K562 (cell line): Measurements from ENCODE around the gene MAN2A1. TPM values are rescaled to one million over a fixed set of nuclear protein-coding genes. Genes with fewer than 3 reads are reported as not detected.

ENCODE experiments used
- ATAC-seq: fragments of 200-7000 bp; cut with Tn5 transposase; 3 replicates; pipeline ENCODE4 v1.9.1; 2020; ENCODE audit warnings: moderate library complexity
- BruUV-seq: library from RNA; stranded (reverse); fragments of 400-500 nt; replicated peaks from 2 replicates; lab custom pipeline; 2021; lab: Mats Ljungman, UMichigan
- CTCF ChIA-PET: fragments of 300-600 bp; formaldehyde crosslinking; extraction: SDS; loops from one replicate; lab custom pipeline; 2021; ENCODE audit warnings: low intra/inter-chr PET ratio; lab: Yijun Ruan, JAX
- POLR2A ChIA-PET: fragments of 300-600, 350-650 bp; sonication (Branson Sonifier 250); formaldehyde crosslinking; extraction: SDS; loops from one replicate; lab custom pipeline; 2021; ENCODE audit warnings: antibody characterized with exemption, inconsistent platforms; lab: Yijun Ruan, JAX
- DNase-seq, 4 experiments: peaks; one replicate each; pipeline versions ENCODE4 v3.0.0 to v3.0.0-alpha.2; 2011 to 2018; ENCODE audit warnings: low spot score in 3 of 4, mixed read lengths in 3 of 4; ENCODE audit errors: extremely low read depth in 1 of 4
- FAIRE-seq: peaks from 2 replicates; lab custom pipeline; 2011; peaks lifted over from hg19 to GRCh38; lab: Jason Lieb, UNC
- H2AFZ ChIP-seq: 2 replicates; pipeline ENCODE4 v1.6.0; 2011; ENCODE audit warnings: low read depth, low read length, control low read depth, inconsistent platforms
- H3K27ac ChIP-seq: fragments of 200-600 bp; 3 replicates; pipeline ENCODE4 v1.8.0; 2011; ENCODE audit warnings: low read depth, mild to moderate bottlenecking, control low read depth, inconsistent platforms, low read length, moderate library complexity, mixed read lengths; ENCODE audit errors: extremely low read depth
- H3K27me3 ChIP-seq, 2 experiments: fragments of 300-600 bp in 1 of 2; 2 replicates in 1 of 2; 3 replicates in 1 of 2; pipeline versions ENCODE4 v1.6.0 to v1.8.0; 2011; ENCODE audit warnings: inconsistent platforms in 2 of 2, low read length in 2 of 2, mild to moderate bottlenecking in 1 of 2, mixed read lengths in 1 of 2, moderate library complexity in 1 of 2; ENCODE audit not compliant: control insufficient read depth in 2 of 2, insufficient read depth in 2 of 2
- H3K36me3 ChIP-seq: fragments of 300-600 bp; 3 replicates; pipeline ENCODE4 v1.8.0; 2011; ENCODE audit warnings: mild to moderate bottlenecking, low read length, inconsistent platforms; ENCODE audit not compliant: control insufficient read depth, insufficient read depth
- H3K4me1 ChIP-seq, 2 experiments: fragments of 200-600 bp in 1 of 2; replicated peaks in 1 of 2; 2 replicates in 1 of 2; 3 replicates in 1 of 2; pipeline versions ENCODE4 v1.5.1 to v1.8.0; 2011; ENCODE audit warnings: inconsistent platforms in 2 of 2, low read length in 2 of 2, mild to moderate bottlenecking in 1 of 2, mixed read lengths in 1 of 2, moderate library complexity in 1 of 2; ENCODE audit not compliant: control insufficient read depth in 2 of 2, insufficient read depth in 2 of 2
- H3K4me2 ChIP-seq: 2 replicates; pipeline ENCODE4 v1.6.1; 2011; ENCODE audit warnings: low read length, control low read depth, inconsistent platforms, mixed read lengths; ENCODE audit not compliant: insufficient read depth
- H3K4me3 ChIP-seq: fragments of 200-600 bp; sonication (generic), shearing (Covaris generic); 2 replicates; pipeline ENCODE4 v1.5.1; 2016; ENCODE audit warnings: control low read depth, inconsistent platforms
- H3K79me2 ChIP-seq: fragments of 200-600 bp; 3 replicates; pipeline ENCODE4 v1.8.0; 2011; ENCODE audit warnings: low read length, inconsistent platforms; ENCODE audit not compliant: control insufficient read depth, insufficient read depth
- H3K9ac ChIP-seq, 2 experiments: 2 replicates each; pipeline versions ENCODE4 v1.6.0 to v1.6.1; 2011; ENCODE audit warnings: low read depth in 2 of 2, low read length in 2 of 2, control low read depth in 1 of 2, inconsistent platforms in 1 of 2, mild to moderate bottlenecking in 1 of 2, mixed read lengths in 1 of 2; ENCODE audit not compliant: insufficient read depth in 1 of 2
- H3K9me1 ChIP-seq: one replicate; pipeline ENCODE4 v1.6.0; 2011; ENCODE audit warnings: inconsistent platforms, mild to moderate bottlenecking, low read length, moderate library complexity; ENCODE audit not compliant: control insufficient read depth, insufficient read depth
- H3K9me3 ChIP-seq: replicated peaks from 2 replicates; pipeline ENCODE4 v1.5.1; 2011; ENCODE audit warnings: low read depth, low read length, inconsistent platforms; ENCODE audit not compliant: control insufficient read depth, insufficient read depth
- H4K20me1 ChIP-seq: replicated peaks from 2 replicates; pipeline ENCODE4 v1.6.1; 2011; ENCODE audit warnings: low read length, inconsistent platforms, mixed read lengths; ENCODE audit not compliant: control insufficient read depth, insufficient read depth
- CBFA2T3 ChIP-seq: fragments of 450-650 bp; IDR thresholded peaks from 2 replicates; pipeline ENCODE4 v1.6.1; 2017
- GTF2A2 ChIP-seq: IDR thresholded peaks from 2 replicates; pipeline ENCODE4 v1.6.1; 2016; ENCODE audit warnings: mild to moderate bottlenecking, missing genetic modification characterization, missing compliant biosample characterization
- KDM1A ChIP-seq, 2 experiments: fragments of 450-650 bp; IDR thresholded peaks; 2 replicates each; pipeline ENCODE4 v1.6.1; 2016; ENCODE audit warnings: mild to moderate bottlenecking in 2 of 2
- MED1 ChIP-seq: sonication (generic); formaldehyde crosslinking; IDR thresholded peaks from 2 replicates; pipeline ENCODE4 v1.8.1; 2023; ENCODE audit warnings: missing genetic modification reagents, borderline replicate concordance
- MTA1 ChIP-seq: fragments of 450-650 bp; IDR thresholded peaks from 2 replicates; pipeline ENCODE4 v1.6.1; 2017; ENCODE audit warnings: borderline replicate concordance
- SAFB2 ChIP-seq: fragments of 200-400 bp; formaldehyde crosslinking; IDR thresholded peaks from 2 replicates; pipeline ENCODE4 v1.6.1; 2018; ENCODE audit warnings: borderline replicate concordance, low read length, low read depth, moderate library complexity; ENCODE audit not compliant: severe bottlenecking
- SIRT6 ChIP-seq: IDR thresholded peaks from one replicate; pipeline ENCODE4 v1.6.1; 2012; ENCODE audit warnings: low read depth, mild to moderate bottlenecking, control low read depth, inconsistent platforms, low read length, moderate library complexity
- TAL1 ChIP-seq: fragments of 450-650 bp; IDR thresholded peaks from 2 replicates; pipeline ENCODE4 v1.6.1; 2016; ENCODE audit warnings: mild to moderate bottlenecking
- WGBS: fragments of 100-300 bp; shearing (Covaris generic); methylation state at CpG from one replicate; pipeline ENCODE4 v1.1.6; 2016; ENCODE audit warnings: low coverage, mixed read lengths; ENCODE audit not compliant: insufficient coverage; ENCODE audit errors: missing lambda C conversion rate; 5-methylcytosine and 5-hydroxymethylcytosine counted together
- in situ Hi-C: fragments of 300-500 bp; cut with MboI; formaldehyde crosslinking; loops from 4 replicates; pipeline ENCODE4 v1.15.0; 2018; ENCODE audit warnings: inconsistent platforms, mixed read lengths
- intact Hi-C: fragments of 100-400 bp; cut with micrococcal nuclease; formaldehyde crosslinking; loops from 2 replicates; pipeline ENCODE4 v1.14.2; 2022
- polyA plus RNA-seq, 8 experiments: library from polyadenylated mRNA; depleted of rRNA in 4 of 8; stranded (reverse) in 5 of 8; unstranded in 3 of 8; fragments of >200 nt; fragmentation: Nextera tagmentation in 2 of 8; fragmentation: Illumina TruSeq in 1 of 8; extraction: Ambion mirVana in 2 of 8; extraction: Trizol in 1 of 8; gene quantifications; 2 replicates each; pipeline versions ENCODE4 v1.2.1 to v1.2.3, GENCODE V29; 2011 to 2014; ENCODE audit warnings: inconsistent platforms in 1 of 8, missing spikeins in 1 of 8
- total RNA-seq, 7 experiments: library from RNA; depleted of rRNA in 6 of 7; stranded (reverse); fragments of >200 nt in 6 of 7; fragmentation: Illumina TruSeq in 2 of 7; extraction: Trizol in 2 of 7; gene quantifications; 2 replicates each; pipeline versions ENCODE4 v1.2.1 to v1.2.3, GENCODE V29; 2011 to 2021; ENCODE audit warnings: low replicate concordance in 1 of 7
- TF ChIP-seq, protein P1 (sequence below): sonication (generic); IDR thresholded peaks from 2 replicates; pipeline ENCODE4 v1.6.1; 2016
- TF ChIP-seq, protein P2 (sequence below), 2 experiments: IDR thresholded peaks in 1 of 2; conservative IDR thresholded peaks in 1 of 2; 2 replicates each; pipeline ENCODE4 v1.6.1; 2016; ENCODE audit warnings: low read depth in 2 of 2, mild to moderate bottlenecking in 1 of 2, missing compliant biosample characterization in 1 of 2, missing genetic modification characterization in 1 of 2, moderate library complexity in 1 of 2
- TF ChIP-seq, protein P3 (sequence below): sonication (generic); formaldehyde crosslinking; IDR thresholded peaks from 2 replicates; pipeline ENCODE4 v1.8.0; 2023; ENCODE audit warnings: missing genetic modification reagents, mild to moderate bottlenecking, borderline replicate concordance

Gene MAN2A1
- total and polyA plus RNA-seq, 9 of the 15 experiments (the other 6 are each of a cell fraction or from before 2014, with no cell fraction given), result 5.2 to 32.0 (median 19.8) TPM

DNA sequence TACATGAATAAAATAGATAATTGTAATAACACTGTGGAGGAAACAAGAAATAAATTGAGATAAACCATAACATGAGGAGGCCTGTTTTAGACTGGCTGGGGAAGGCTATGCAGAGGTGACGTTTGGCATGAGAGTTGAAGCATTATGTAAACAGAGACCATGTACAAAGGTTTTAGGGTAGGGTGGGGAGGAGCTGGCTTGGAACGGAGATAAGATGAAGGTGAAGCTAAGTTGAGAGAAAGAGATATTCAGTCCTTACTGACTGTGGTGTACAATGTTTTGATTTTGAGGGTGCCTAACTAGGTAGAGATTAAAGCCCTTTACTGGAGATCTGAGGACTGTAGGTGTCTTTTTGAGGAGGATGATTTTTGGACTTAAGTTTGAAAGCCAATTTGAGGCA lies 17.8 kb downstream of the MAN2A1 start (continued):
- TF ChIP-seq, protein P1, sequence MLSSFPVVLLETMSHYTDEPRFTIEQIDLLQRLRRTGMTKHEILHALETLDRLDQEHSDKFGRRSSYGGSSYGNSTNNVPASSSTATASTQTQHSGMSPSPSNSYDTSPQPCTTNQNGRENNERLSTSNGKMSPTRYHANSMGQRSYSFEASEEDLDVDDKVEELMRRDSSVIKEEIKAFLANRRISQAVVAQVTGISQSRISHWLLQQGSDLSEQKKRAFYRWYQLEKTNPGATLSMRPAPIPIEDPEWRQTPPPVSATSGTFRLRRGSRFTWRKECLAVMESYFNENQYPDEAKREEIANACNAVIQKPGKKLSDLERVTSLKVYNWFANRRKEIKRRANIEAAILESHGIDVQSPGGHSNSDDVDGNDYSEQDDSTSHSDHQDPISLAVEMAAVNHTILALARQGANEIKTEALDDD, result peak; percentile 81
- TF ChIP-seq TAL1 (no peak; the same call in 1 of the 2 replicates), SIRT6 (no peak), KDM1A (IDR thresholded peaks at IDR 0.05) (0 out of 4 replicates have a peak, but pooled peaks have one; percentile 36 to 48), CBFA2T3 (peak; percentile 69), SAFB2 (no peak)

DNA sequence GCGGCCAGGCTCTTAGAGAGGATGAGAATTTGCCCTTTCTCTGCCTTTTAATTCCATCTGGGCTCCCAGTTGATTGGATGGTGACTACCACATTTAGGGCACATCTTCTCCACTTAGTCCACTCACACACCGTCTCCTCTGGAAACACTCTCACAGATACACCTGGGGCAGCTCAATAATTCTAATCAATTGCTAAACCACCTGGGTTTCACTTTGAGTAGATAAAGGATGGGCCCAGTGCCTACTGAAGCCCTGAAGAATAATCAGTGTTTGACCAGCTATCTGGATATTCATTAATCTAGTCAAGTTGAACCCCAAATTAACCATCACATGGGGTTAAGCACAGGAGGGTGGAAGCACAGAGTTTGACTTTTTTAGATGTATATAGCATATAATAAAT lies 19.1 kb downstream of the MAN2A1 start:
- no peak for ATAC-seq
- intact Hi-C loops, result no loop called here
- no peak overlapping the region for H3K9ac ChIP-seq
- H3K9me1 ChIP-seq, result peaks cover 4% of the 10 kb centered on the region
- no peak overlapping the region for H3K27ac ChIP-seq
- peaks cover 23 to 43% of the 10 kb centered on the region in 2 experiments for H3K4me1 ChIP-seq
- in situ Hi-C loops, result no loop called here
- H3K4me2 ChIP-seq, result no peak overlapping the region
- CTCF ChIA-PET, result no interaction called here
- BruUV-seq, result no TSS peak
- DNase-seq, result no peak
- peaks cover 95% of the 10 kb centered on the region for H3K79me2 ChIP-seq
- 91% methylated on average over 2 of the region's 2 CpGs for WGBS
- H3K9me3 ChIP-seq, result no peaks in the 10 kb centered on the region
- no peaks in the 10 kb centered on the region; the same call in 2 of the 3 replicates for H3K36me3 ChIP-seq
- no peaks in the 10 kb centered on the region; a peak in 1 of 5 replicates for H3K27me3 ChIP-seq
- POLR2A ChIA-PET, result interaction anchor here (0.7 to 1.1 kb wide), 3 partner anchors 18 to 491 kb away, joined by 3 read pairs; no protein-coding TSS in a partner anchor
- H3K4me3 ChIP-seq, result no peak overlapping the region
- peaks cover 12% of the 10 kb centered on the region for H4K20me1 ChIP-seq
- H2AFZ ChIP-seq, result no peak overlapping the region
- no peak for FAIRE-seq
- TF ChIP-seq, protein P2, sequence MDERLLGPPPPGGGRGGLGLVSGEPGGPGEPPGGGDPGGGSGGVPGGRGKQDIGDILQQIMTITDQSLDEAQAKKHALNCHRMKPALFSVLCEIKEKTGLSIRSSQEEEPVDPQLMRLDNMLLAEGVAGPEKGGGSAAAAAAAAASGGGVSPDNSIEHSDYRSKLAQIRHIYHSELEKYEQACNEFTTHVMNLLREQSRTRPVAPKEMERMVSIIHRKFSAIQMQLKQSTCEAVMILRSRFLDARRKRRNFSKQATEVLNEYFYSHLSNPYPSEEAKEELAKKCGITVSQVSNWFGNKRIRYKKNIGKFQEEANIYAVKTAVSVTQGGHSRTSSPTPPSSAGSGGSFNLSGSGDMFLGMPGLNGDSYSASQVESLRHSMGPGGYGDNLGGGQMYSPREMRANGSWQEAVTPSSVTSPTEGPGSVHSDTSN (CRISPR knock-in tag; IDR thresholded peaks at IDR 0.05; ENCODE audit: low read depth), result no peak
- TF ChIP-seq, protein P2 (tag; conservative IDR thresholded peaks at IDR 0.05; ENCODE audit: low read depth), result no peak
- no peak for TF ChIP-seq GTF2A2
- TF ChIP-seq KDM1A (IDR thresholded peaks at IDR 0.05), result no peak
- no peak for TF ChIP-seq MED1 (CRISPR knock-in tag)
- TF ChIP-seq, protein P3, sequence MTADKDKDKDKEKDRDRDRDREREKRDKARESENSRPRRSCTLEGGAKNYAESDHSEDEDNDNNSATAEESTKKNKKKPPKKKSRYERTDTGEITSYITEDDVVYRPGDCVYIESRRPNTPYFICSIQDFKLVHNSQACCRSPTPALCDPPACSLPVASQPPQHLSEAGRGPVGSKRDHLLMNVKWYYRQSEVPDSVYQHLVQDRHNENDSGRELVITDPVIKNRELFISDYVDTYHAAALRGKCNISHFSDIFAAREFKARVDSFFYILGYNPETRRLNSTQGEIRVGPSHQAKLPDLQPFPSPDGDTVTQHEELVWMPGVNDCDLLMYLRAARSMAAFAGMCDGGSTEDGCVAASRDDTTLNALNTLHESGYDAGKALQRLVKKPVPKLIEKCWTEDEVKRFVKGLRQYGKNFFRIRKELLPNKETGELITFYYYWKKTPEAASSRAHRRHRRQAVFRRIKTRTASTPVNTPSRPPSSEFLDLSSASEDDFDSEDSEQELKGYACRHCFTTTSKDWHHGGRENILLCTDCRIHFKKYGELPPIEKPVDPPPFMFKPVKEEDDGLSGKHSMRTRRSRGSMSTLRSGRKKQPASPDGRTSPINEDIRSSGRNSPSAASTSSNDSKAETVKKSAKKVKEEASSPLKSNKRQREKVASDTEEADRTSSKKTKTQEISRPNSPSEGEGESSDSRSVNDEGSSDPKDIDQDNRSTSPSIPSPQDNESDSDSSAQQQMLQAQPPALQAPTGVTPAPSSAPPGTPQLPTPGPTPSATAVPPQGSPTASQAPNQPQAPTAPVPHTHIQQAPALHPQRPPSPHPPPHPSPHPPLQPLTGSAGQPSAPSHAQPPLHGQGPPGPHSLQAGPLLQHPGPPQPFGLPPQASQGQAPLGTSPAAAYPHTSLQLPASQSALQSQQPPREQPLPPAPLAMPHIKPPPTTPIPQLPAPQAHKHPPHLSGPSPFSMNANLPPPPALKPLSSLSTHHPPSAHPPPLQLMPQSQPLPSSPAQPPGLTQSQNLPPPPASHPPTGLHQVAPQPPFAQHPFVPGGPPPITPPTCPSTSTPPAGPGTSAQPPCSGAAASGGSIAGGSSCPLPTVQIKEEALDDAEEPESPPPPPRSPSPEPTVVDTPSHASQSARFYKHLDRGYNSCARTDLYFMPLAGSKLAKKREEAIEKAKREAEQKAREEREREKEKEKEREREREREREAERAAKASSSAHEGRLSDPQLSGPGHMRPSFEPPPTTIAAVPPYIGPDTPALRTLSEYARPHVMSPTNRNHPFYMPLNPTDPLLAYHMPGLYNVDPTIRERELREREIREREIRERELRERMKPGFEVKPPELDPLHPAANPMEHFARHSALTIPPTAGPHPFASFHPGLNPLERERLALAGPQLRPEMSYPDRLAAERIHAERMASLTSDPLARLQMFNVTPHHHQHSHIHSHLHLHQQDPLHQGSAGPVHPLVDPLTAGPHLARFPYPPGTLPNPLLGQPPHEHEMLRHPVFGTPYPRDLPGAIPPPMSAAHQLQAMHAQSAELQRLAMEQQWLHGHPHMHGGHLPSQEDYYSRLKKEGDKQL, result no peak
- TF ChIP-seq MTA1, result no peak
